ENCODE measurements around the gene GRIPAP1.

DNA sequence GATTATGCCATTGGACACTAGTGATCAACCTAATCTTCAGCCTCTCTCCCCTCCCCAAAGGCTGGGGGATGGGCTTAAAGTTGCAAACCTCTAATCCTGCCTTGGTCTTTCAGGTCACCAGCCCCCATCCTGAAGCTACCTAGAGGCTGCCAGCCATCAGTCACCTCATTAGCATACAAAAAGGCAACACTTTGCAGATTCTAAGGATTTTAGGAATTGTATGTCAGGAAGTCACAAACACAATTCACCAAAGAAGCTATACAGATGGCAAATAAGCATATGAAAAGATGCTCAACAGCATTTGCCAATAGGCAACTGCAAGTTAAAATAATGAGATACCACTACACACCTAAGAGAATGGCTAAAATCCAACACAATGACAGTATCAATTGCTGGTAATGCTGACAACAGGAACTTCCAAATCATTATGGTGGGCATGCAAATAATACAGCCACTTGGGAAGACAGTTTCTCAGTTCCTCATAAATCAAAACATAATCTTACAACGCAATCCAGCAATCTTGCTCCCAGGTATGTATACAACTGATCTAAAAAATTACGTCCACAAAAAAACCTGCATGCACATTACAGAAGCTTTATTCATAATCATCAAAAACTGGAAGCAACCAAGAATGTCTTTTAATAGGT, 74.2 kb downstream of the GRIPAP1 start:
- TF ChIP-seq CTCF (IDR thresholded peaks at IDR 0.05) (no peak), POLR2AphosphoS5 (IDR thresholded peaks at IDR 0.05) (no peak)
